Epithelial cell of esophagus (primary cell): ENCODE data around the gene PMAIP1.

ENCODE experiments used
- DNase-seq: peaks from one replicate; pipeline ENCODE4 v3.0.0; 2010; ENCODE audit warnings: low read depth
- H3K4me3 ChIP-seq: 2 replicates; pipeline ENCODE4 v1.5.1; 2011; ENCODE audit warnings: mild to moderate bottlenecking, low read length, control low read depth
- CTCF ChIP-seq: IDR thresholded peaks from 2 replicates; pipeline ENCODE4 v1.5.1; 2011; ENCODE audit warnings: low read depth, mild to moderate bottlenecking, low read length, control low read depth, inconsistent platforms; ENCODE audit not compliant: insufficient read depth; ENCODE audit errors: missing control alignments

PMAIP1 gene

GRCh38 chr18:59926131-59926530, 26.3 kb downstream of the PMAIP1 start:
- H3K4me3 ChIP-seq = no peak overlapping the region
- TF ChIP-seq CTCF = no peak

GRCh38 chr18:59927246-59927825, 27.5 kb downstream of the PMAIP1 start:
- no peak overlapping the region for H3K4me3 ChIP-seq
- TF ChIP-seq CTCF = no peak
- peak; percentile 98 for DNase-seq

More at GRCh38 chr18:59926131-59926530, 26.3 kb downstream of the PMAIP1 start:
- no peak for DNase-seq

- no peak for TF ChIP-seq CTCF
- no peak overlapping the region for H3K4me3 ChIP-seq
- no peak for DNase-seq
Observed at GRCh38 chr18:59928201-59928600, 28.4 kb downstream of the PMAIP1 start.

- no peak for DNase-seq
Observed at GRCh38 chr18:59929621-59930295, 30.0 kb downstream of the PMAIP1 start.

GRCh38 chr18:59932401-59932800, 32.6 kb downstream of the PMAIP1 start:
- no peak for DNase-seq
- TF ChIP-seq CTCF = no peak
- no peak overlapping the region for H3K4me3 ChIP-seq

More at GRCh38 chr18:59929621-59930295, 30.0 kb downstream of the PMAIP1 start:
- no peak overlapping the region for H3K4me3 ChIP-seq
- TF ChIP-seq CTCF = no peak

GRCh38 chr18:59938676-59939075, 38.9 kb downstream of the PMAIP1 start:
- H3K4me3 ChIP-seq = no peak overlapping the region
- no peak for DNase-seq
- no peak for TF ChIP-seq CTCF

GRCh38 chr18:59939127-59939526, 39.3 kb downstream of the PMAIP1 start:
- DNase-seq = no peak
- no peak for TF ChIP-seq CTCF
- no peak overlapping the region for H3K4me3 ChIP-seq
